PC-3 (cell line): ENCODE measurements around the gene FBF1. TPM values are rescaled to one million over a fixed set of nuclear protein-coding genes. Genes with fewer than 3 reads are reported as not detected.

Source experiments
- ATAC-seq: fragments of 200-7000 bp; cut with Tn5 transposase; 2 replicates; pipeline ENCODE4 v1.9.1; 2020; ENCODE audit warnings: mild to moderate bottlenecking, moderate library complexity
- BruUV-seq: library from RNA; stranded (reverse); fragments of 400-500 nt; replicated peaks from 2 replicates; lab custom pipeline; 2021; lab: Mats Ljungman, UMichigan
- CTCF ChIA-PET: fragments of 300-600 bp; sonication (Branson Sonifier 250); formaldehyde crosslinking; loops from one replicate; lab custom pipeline; 2022; ENCODE audit warnings: antibody characterized with exemption; lab: Charles Lee
- POLR2A ChIA-PET: fragments of 300-600 bp; sonication (Branson Sonifier 250); formaldehyde crosslinking; loops from one replicate; lab custom pipeline; 2022; ENCODE audit warnings: antibody characterized with exemption; ENCODE audit not compliant: unreplicated experiment; lab: Charles Lee
- DNase-seq: peaks from one replicate; pipeline ENCODE4 v3.0.0-alpha.2; 2015
- H2AFZ ChIP-seq: fragments of 300-600 bp; sonication (generic); 2 replicates; pipeline ENCODE4 v1.6.0; 2016; ENCODE audit warnings: antibody characterized with exemption, low read length
- H3F3A ChIP-seq: fragments of 300-600 bp; sonication (generic); one replicate; pipeline ENCODE4 v1.6.0; 2017; ENCODE audit warnings: antibody characterized with exemption, low read length, control low read depth, mild to moderate bottlenecking; ENCODE audit not compliant: unreplicated experiment
- H3K27ac ChIP-seq: fragments of 300-600 bp; sonication (generic); 2 replicates; pipeline ENCODE4 v1.5.1; 2016; ENCODE audit warnings: mild to moderate bottlenecking, low read length
- H3K27me3 ChIP-seq: fragments of 300-600 bp; sonication (generic); 2 replicates; pipeline ENCODE4 v1.6.1; 2016; ENCODE audit warnings: low read length, mixed read lengths
- H3K36me3 ChIP-seq: fragments of 300-600 bp; sonication (generic); 2 replicates; pipeline ENCODE4 v1.6.1; 2016; ENCODE audit warnings: low read depth, mixed run types, low read length, mixed read lengths
- H3K4me1 ChIP-seq: fragments of 300-600 bp; sonication (generic); 2 replicates; pipeline ENCODE4 v1.5.1; 2016; ENCODE audit warnings: low read length; ENCODE audit not compliant: insufficient read depth
- H3K4me2 ChIP-seq: fragments of 300-600 bp; sonication (generic); 2 replicates; pipeline ENCODE4 v1.6.0; 2016; ENCODE audit warnings: low read length
- H3K4me3 ChIP-seq: fragments of 300-600 bp; sonication (generic); 2 replicates; pipeline ENCODE4 v1.5.1; 2016; ENCODE audit warnings: mild to moderate bottlenecking, low read length, mixed read lengths
- H3K79me2 ChIP-seq: fragments of 300-600 bp; sonication (generic); 2 replicates; pipeline ENCODE4 v1.6.1; 2017; ENCODE audit warnings: low read length, mixed read lengths
- H3K9ac ChIP-seq: fragments of 300-600 bp; sonication (generic); 2 replicates; pipeline ENCODE4 v1.6.0; 2016; ENCODE audit warnings: mild to moderate bottlenecking, low read length
- H3K9me2 ChIP-seq: fragments of 300-600 bp; sonication (generic); replicated peaks from 2 replicates; pipeline ENCODE4 v1.6.1; 2016; ENCODE audit warnings: mixed run types, low read length, mixed read lengths
- H3K9me3 ChIP-seq: fragments of 300-600 bp; sonication (generic); 2 replicates; pipeline ENCODE4 v1.6.1; 2016; ENCODE audit warnings: low read length, mixed read lengths
- H4K20me1 ChIP-seq: fragments of 300-600 bp; sonication (generic); 2 replicates; pipeline ENCODE4 v1.6.1; 2016; ENCODE audit warnings: low read length, mixed read lengths
- EZH2 ChIP-seq: fragments of 300-600 bp; sonication (generic); IDR thresholded peaks from one replicate; pipeline ENCODE4 v1.6.1; 2017; ENCODE audit warnings: antibody characterized with exemption, mild to moderate bottlenecking, low read length; ENCODE audit not compliant: unreplicated experiment
- EZH2phosphoT487 ChIP-seq: fragments of 300-600 bp; sonication (generic); IDR thresholded peaks from 2 replicates; pipeline ENCODE4 v1.6.1; 2018; ENCODE audit warnings: mild to moderate bottlenecking, antibody characterized with exemption, low read length, borderline replicate concordance
- intact Hi-C: fragments of 100-400 bp; cut with micrococcal nuclease; formaldehyde crosslinking; loops from 2 replicates; pipeline ENCODE4 v1.9.0; 2023
- total RNA-seq: library from RNA; depleted of rRNA; stranded (reverse); fragments of >200 nt; gene quantifications from 2 replicates; pipeline ENCODE4 v1.2.3, GENCODE V29; 2014; rRNA removed
- TF ChIP-seq, protein P1 (sequence below): fragments of 300-600 bp; sonication (generic); conservative IDR thresholded peaks from 2 replicates; pipeline ENCODE4 v1.5.1; 2017; ENCODE audit warnings: antibody characterized with exemption, low read depth, mild to moderate bottlenecking, low read length

The FBF1 gene
- total RNA-seq, 1 experiment from 2014 or later, result 39.2 TPM

DNA sequence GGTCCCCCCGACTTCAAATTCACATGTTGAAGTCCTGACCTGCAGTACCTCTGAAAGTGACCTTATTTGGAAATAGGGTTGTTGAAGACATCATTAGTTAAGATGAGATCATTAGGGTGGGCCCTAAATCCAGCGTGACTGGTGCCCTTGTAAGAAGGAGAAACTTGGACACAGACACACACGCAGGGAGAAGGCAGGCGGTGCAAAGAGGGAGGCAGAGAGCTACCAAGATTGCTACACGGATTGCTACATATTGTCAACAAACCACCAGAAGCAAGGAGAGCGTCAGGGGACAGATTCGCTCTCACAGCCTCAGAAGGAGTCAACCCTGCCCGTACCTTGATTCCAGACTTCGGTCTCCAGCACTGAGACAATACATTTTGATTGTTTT, 78.9 kb downstream of the FBF1 start:
- ATAC-seq, result no peak
- POLR2A ChIA-PET, result no interaction called here
- intact Hi-C loops, result no loop called here

More for the DNA sequence above, 78.9 kb downstream of the FBF1 start:
- no peaks in the 10 kb centered on the region for H3K9me2 ChIP-seq
- H3K4me1 ChIP-seq, result no peaks in the 10 kb centered on the region
- H3K79me2 ChIP-seq, result no peaks in the 10 kb centered on the region
- H3F3A ChIP-seq, result no peaks in the 10 kb centered on the region
- H3K9me3 ChIP-seq, result no peaks in the 10 kb centered on the region
- DNase-seq, result no peak
- TF ChIP-seq, protein P1, sequence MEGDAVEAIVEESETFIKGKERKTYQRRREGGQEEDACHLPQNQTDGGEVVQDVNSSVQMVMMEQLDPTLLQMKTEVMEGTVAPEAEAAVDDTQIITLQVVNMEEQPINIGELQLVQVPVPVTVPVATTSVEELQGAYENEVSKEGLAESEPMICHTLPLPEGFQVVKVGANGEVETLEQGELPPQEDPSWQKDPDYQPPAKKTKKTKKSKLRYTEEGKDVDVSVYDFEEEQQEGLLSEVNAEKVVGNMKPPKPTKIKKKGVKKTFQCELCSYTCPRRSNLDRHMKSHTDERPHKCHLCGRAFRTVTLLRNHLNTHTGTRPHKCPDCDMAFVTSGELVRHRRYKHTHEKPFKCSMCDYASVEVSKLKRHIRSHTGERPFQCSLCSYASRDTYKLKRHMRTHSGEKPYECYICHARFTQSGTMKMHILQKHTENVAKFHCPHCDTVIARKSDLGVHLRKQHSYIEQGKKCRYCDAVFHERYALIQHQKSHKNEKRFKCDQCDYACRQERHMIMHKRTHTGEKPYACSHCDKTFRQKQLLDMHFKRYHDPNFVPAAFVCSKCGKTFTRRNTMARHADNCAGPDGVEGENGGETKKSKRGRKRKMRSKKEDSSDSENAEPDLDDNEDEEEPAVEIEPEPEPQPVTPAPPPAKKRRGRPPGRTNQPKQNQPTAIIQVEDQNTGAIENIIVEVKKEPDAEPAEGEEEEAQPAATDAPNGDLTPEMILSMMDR, result no peak
- TF ChIP-seq EZH2phosphoT487 (no peak), EZH2 (no peak)
- no peak overlapping the region for H3K27ac ChIP-seq
- no peaks in the 10 kb centered on the region for H4K20me1 ChIP-seq
- H3K27me3 ChIP-seq, result no peaks in the 10 kb centered on the region
- BruUV-seq, result no TSS peak
- no peak overlapping the region for H2AFZ ChIP-seq
- CTCF ChIA-PET, result no interaction called here
- no peak overlapping the region for H3K4me3 ChIP-seq
- H3K4me2 ChIP-seq, result no peak overlapping the region
- H3K9ac ChIP-seq, result no peak overlapping the region
- no peaks in the 10 kb centered on the region for H3K36me3 ChIP-seq

Other genes with a start within 250 kb of the FBF1 start
- gene ITGB4, start 219.6 kb downstream of the FBF1 start, total RNA-seq, result 273 and 362 TPM in 2 replicates
- 64.9 and 75.0 TPM in 2 replicates for gene GALK1, start 175.8 kb downstream of the FBF1 start, total RNA-seq
- gene UNK, start 156.2 kb downstream of the FBF1 start, total RNA-seq, result 21.8 and 22.9 TPM in 2 replicates
- gene UNC13D, start 96.6 kb downstream of the FBF1 start, total RNA-seq, result 43.9 and 53.8 TPM in 2 replicates
- 49.7 and 51.8 TPM in 2 replicates for gene WBP2, start 85.7 kb downstream of the FBF1 start, total RNA-seq
- gene TRIM47, start 62.5 kb downstream of the FBF1 start, total RNA-seq, result 73.7 and 109 TPM in 2 replicates
- gene TRIM65, start 44.1 kb downstream of the FBF1 start, total RNA-seq, result 32.3 and 48.9 TPM in 2 replicates
- 74.5 and 124 TPM in 2 replicates for gene MRPL38, start 36.2 kb downstream of the FBF1 start, total RNA-seq
- 63.2 and 74.9 TPM in 2 replicates for gene ACOX1, start 38.1 kb upstream of the FBF1 start, total RNA-seq
- 58.3 and 62.4 TPM in 2 replicates for gene TEN1, start 38.2 kb upstream of the FBF1 start, total RNA-seq
- gene CDK3, start 59.8 kb upstream of the FBF1 start, total RNA-seq, result 4.3 and 8.5 TPM in 2 replicates
- 38.8 and 48.3 TPM in 2 replicates for gene EVPL, start 86.3 kb upstream of the FBF1 start, total RNA-seq
- 60.8 and 71.4 TPM in 2 replicates for gene SRP68, start 131.5 kb upstream of the FBF1 start, total RNA-seq
- gene GALR2, start 133.7 kb upstream of the FBF1 start, total RNA-seq, result 0.69 and 2.2 TPM in 2 replicates
- 0.11 TPM in 1 of 2 replicates, not detected in the other for gene ZACN, start 138.1 kb upstream of the FBF1 start, total RNA-seq
- gene EXOC7, start 162.7 kb upstream of the FBF1 start, total RNA-seq, result 153 and 173 TPM in 2 replicates
- 0.26 and 0.69 TPM in 2 replicates for gene FOXJ1, start 200.2 kb upstream of the FBF1 start, total RNA-seq